ENCODE data around the gene OR13C8.

DNA sequence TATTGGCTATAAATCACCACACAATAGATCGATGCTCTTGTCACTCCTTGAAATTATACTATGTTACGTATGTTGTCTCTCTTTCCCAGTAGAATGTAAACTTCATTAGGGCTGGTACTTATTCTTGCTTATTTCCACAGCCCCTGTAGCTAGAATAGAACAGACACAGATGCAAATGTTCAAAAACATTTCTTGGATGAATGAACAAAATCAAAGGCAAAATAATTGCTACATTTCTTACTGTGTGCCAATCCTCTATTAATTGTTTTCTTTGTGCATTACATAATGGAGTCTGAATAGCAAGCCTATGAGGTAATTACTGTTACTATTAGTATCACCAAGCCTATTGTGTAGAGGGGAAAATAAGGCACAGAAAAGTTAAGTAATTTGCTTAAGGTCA is 37.2 kb downstream of the OR13C8 start:
- TF ChIP-seq, protein P1, sequence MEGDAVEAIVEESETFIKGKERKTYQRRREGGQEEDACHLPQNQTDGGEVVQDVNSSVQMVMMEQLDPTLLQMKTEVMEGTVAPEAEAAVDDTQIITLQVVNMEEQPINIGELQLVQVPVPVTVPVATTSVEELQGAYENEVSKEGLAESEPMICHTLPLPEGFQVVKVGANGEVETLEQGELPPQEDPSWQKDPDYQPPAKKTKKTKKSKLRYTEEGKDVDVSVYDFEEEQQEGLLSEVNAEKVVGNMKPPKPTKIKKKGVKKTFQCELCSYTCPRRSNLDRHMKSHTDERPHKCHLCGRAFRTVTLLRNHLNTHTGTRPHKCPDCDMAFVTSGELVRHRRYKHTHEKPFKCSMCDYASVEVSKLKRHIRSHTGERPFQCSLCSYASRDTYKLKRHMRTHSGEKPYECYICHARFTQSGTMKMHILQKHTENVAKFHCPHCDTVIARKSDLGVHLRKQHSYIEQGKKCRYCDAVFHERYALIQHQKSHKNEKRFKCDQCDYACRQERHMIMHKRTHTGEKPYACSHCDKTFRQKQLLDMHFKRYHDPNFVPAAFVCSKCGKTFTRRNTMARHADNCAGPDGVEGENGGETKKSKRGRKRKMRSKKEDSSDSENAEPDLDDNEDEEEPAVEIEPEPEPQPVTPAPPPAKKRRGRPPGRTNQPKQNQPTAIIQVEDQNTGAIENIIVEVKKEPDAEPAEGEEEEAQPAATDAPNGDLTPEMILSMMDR (IDR thresholded peaks at IDR 0.05): no peak
- no peak for TF ChIP-seq POLR2A (IDR thresholded peaks at IDR 0.05)
